Aorta (tissue), 5 donors: ENCODE results near the gene NBAS. TPM values are rescaled to one million over a fixed set of nuclear protein-coding genes. Genes with fewer than 3 reads are reported as not detected.
"Not testable (repeated sequence)": the region's sequence is repeated elsewhere in the genome, so short reads cannot be mapped to it uniquely, and the experiment has no call there.

Source experiments
- ATAC-seq: fragments of 200-7000 bp; cut with Tn5 transposase; one replicate; pipeline ENCODE4 v1.9.1; 2022; ENCODE audit warnings: moderate library complexity; ENCODE audit not compliant: low FRiP score
- DNase-seq, 2 donors: peaks; one replicate each; pipeline ENCODE4 v3.0.0-alpha.2; 2020
- H3K27ac ChIP-seq, 2 donors: one replicate each; pipeline ENCODE4 v1.5.1; 2013; ENCODE audit warnings: low read length in 2 of 2, mild to moderate bottlenecking in 2 of 2, moderate library complexity in 2 of 2, control low read depth in 1 of 2, inconsistent platforms in 1 of 2, low read depth in 1 of 2
- H3K27me3 ChIP-seq, 2 donors: one replicate each; pipeline ENCODE4 v1.6.1; 2013; ENCODE audit warnings: control low read depth in 1 of 2, low read length in 1 of 2, mild to moderate bottlenecking in 1 of 2, moderate library complexity in 1 of 2; ENCODE audit not compliant: insufficient read depth in 2 of 2, control insufficient read depth in 1 of 2
- H3K36me3 ChIP-seq, 2 donors: one replicate each; pipeline ENCODE4 v1.6.1; 2013; ENCODE audit warnings: control low read depth in 1 of 2, low read length in 1 of 2, mild to moderate bottlenecking in 1 of 2; ENCODE audit not compliant: insufficient read depth in 2 of 2, control insufficient read depth in 1 of 2
- H3K4me1 ChIP-seq, 2 donors: one replicate each; pipeline ENCODE4 v1.6.1; 2013; ENCODE audit warnings: low read length in 2 of 2, control low read depth in 1 of 2, mild to moderate bottlenecking in 1 of 2, moderate library complexity in 1 of 2; ENCODE audit not compliant: insufficient read depth in 2 of 2, control insufficient read depth in 1 of 2
- H3K4me3 ChIP-seq, 2 donors: one replicate each; pipeline ENCODE4 v1.5.1; 2013; ENCODE audit warnings: low read length in 2 of 2, control low read depth in 1 of 2, mild to moderate bottlenecking in 1 of 2
- H3K9me3 ChIP-seq: one replicate; pipeline ENCODE4 v1.6.1; 2013; ENCODE audit warnings: mild to moderate bottlenecking, low read length; ENCODE audit not compliant: control insufficient read depth
- WGBS, 2 donors: extraction: QIAGEN DNeasy Blood & Tissue Kit; methylation state at CpG; one replicate each; pipeline ENCODE4 v1.1.7; 2013; 5-methylcytosine and 5-hydroxymethylcytosine counted together
- intact Hi-C, 2 donors: fragments of 100-400 bp; cut with DNase I; formaldehyde crosslinking; loops; one replicate each; pipeline versions ENCODE4 v1.14.2 to v1.15.0; 2022
- polyA plus RNA-seq, 2 donors: library from polyadenylated mRNA; stranded (reverse); fragments of 200-250 nt; gene quantifications; one replicate each; pipeline ENCODE4 v1.2.3, GENCODE V29; 2013
- total RNA-seq, 2 donors: library from RNA; stranded (reverse); fragmentation: NEBNext Ultra II Directional; extraction: Animal tissue kit (Norgen Biotek cat#: 25700); gene quantifications; one replicate each; pipeline ENCODE4 v1.2.1, GENCODE V29; 2021
- donor health status: healthy with polysubstance abuse.
- donor health status: Bipolar disorder and iron deficiency.
- donor health status: DM: no; HTN: no; CAD: no.
- donor health status: DM: no; HTN: no; CAD: no.
- donor health status: DM: yes; HTN: yes; CAD: no.

The NBAS gene
- total and polyA plus RNA-seq, 4 donors = 7.4 to 46.0 (median 33.7) TPM

DNA sequence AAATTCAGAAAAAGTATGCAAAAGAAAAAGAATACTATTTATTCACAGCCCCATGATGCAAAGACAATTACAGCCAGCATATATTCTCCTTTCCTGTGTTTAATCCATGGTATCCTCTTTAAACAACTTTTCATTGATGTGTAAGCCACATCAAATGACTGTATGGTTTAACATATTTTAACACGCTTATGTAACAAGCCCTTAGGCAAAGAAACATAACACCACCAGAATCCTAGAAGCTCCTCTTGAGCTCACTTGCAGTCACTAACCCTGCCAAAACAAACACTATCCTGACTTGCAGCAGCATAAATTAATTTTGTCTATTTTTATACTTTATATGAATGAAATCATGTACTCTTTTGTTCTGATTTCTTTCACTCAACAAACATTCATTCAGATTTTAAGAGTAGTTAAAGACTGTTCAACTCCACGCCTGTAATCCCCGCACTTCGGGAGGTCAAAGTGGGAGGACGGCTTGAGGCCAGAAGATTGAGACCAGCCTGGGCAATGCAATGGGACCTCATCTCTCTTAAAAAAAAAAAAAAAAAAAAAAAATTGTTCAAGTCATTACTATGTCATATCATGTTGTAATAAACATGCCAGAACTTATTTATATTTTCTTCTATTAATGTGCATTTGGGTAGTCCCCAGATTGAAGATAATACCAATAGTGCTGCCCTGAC, 226.3 kb downstream of the NBAS start:
- ATAC-seq = no peak
- no peak for DNase-seq
- H3K9me3 ChIP-seq = no peaks in the 10 kb centered on the region
- no peak overlapping the region for H3K27ac ChIP-seq
- intact Hi-C loops = no loop called here
- WGBS, 2 donors = 82% methylated on average over 5 of the region's 5 CpGs
- H3K36me3 ChIP-seq = peaks cover 0 to 2% of the 10 kb centered on the region in 2 donors
- no peaks in the 10 kb centered on the region for H3K27me3 ChIP-seq
- no peaks in the 10 kb centered on the region for H3K4me1 ChIP-seq
- H3K4me3 ChIP-seq = no peak overlapping the region

- H3K4me3 ChIP-seq = no peak overlapping the region
- no peaks in the 10 kb centered on the region for H3K27me3 ChIP-seq
- DNase-seq (no peak), ATAC-seq (no peak)
- no peaks in the 10 kb centered on the region for H3K4me1 ChIP-seq
- peaks cover 0 to 2% of the 10 kb centered on the region in 2 donors for H3K36me3 ChIP-seq
- WGBS, 2 donors = 90 to 91% methylated on average over 2 of the region's 2 CpGs
- H3K27ac ChIP-seq = no peak overlapping the region
- H3K9me3 ChIP-seq = no peaks in the 10 kb centered on the region
- intact Hi-C loops = no loop called here
Observed at GRCh38 chr2:15331787-15332186, 229.3 kb downstream of the NBAS start.

- H3K9me3 ChIP-seq = no peaks in the 10 kb centered on the region
- DNase-seq = no peak
- H3K4me3 ChIP-seq = no peak overlapping the region
- H3K27me3 ChIP-seq = no peaks in the 10 kb centered on the region
- no peak overlapping the region for H3K27ac ChIP-seq
- H3K4me1 ChIP-seq = no peaks in the 10 kb centered on the region
- H3K36me3 ChIP-seq = peaks cover 2 to 3% of the 10 kb centered on the region in 2 donors
- no peak for ATAC-seq
- WGBS, 2 donors = 92 to 97% methylated on average over 1 of the region's 1 CpG
- intact Hi-C loops = no loop called here
Observed at GRCh38 chr2:15325296-15325695, 235.8 kb downstream of the NBAS start.

GRCh38 chr2:15323227-15323626, 237.9 kb downstream of the NBAS start:
- Histone ChIP-seq H3K27me3 (no peaks in the 10 kb centered on the region), H3K4me1 (no peaks in the 10 kb centered on the region), H3K27ac (no peak overlapping the region), H3K36me3 (peaks cover 0 to 3% of the 10 kb centered on the region in 2 donors), H3K4me3 (no peak overlapping the region), H3K9me3 (no peaks in the 10 kb centered on the region)
- no peak for ATAC-seq
- 94 to 96% methylated on average over 1 of the region's 1 CpG for WGBS, 2 donors
- intact Hi-C loops = no loop called here
- DNase-seq = no peak

DNA sequence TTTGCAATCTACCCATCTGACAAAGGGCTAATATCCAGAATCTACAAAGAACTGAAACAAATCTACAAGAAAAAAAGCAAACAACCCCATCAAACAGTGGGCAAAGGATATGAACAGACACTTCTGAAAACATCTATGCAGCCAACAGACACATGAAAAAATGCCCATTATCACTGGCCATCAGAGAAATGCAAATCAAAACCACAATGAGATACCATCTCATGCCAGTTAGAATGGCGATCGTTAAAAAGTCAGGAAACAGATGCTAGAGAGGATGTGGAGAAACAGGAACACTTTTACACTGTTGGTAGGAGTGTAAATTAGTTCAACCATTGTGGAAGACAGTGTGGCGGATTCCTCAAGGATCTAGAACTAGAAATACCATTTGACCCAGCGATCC, 239.7 kb downstream of the NBAS start:
- H3K27ac ChIP-seq, H3K9me3 ChIP-seq, ATAC-seq, H3K36me3 ChIP-seq, intact Hi-C loops, DNase-seq, H3K27me3 ChIP-seq, H3K4me3 ChIP-seq, H3K4me1 ChIP-seq: not testable (repeated sequence)
- WGBS, 2 donors = 96 to 99% methylated on average over 4 of the region's 4 CpGs

- no peak overlapping the region for H3K4me3 ChIP-seq
- no peak overlapping the region for H3K27ac ChIP-seq
- 91 to 94% methylated on average over 12 of the region's 12 CpGs for WGBS, 2 donors
- H3K36me3 ChIP-seq = peaks cover 0 to 3% of the 10 kb centered on the region in 2 donors
- ATAC-seq (no peak), DNase-seq (no peak)
- no peaks in the 10 kb centered on the region for H3K4me1 ChIP-seq
- no peaks in the 10 kb centered on the region for H3K27me3 ChIP-seq
- H3K9me3 ChIP-seq = no peaks in the 10 kb centered on the region
- intact Hi-C loops = no loop called here
Observed at GRCh38 chr2:15316370-15316814, 244.7 kb downstream of the NBAS start.

GRCh38 chr2:15315411-15315810, 245.7 kb downstream of the NBAS start:
- intact Hi-C loops = no loop called here

GRCh38 chr2:15313657-15314056, 247.5 kb downstream of the NBAS start:
- WGBS, 2 donors = 11 to 18% methylated on average over 1 of the region's 1 CpG
- no peaks in the 10 kb centered on the region for H3K27me3 ChIP-seq
- H3K36me3 ChIP-seq = peaks cover 0 to 3% of the 10 kb centered on the region in 2 donors
- no peak overlapping the region for H3K4me3 ChIP-seq
- no peaks in the 10 kb centered on the region for H3K9me3 ChIP-seq
- intact Hi-C loops = no loop called here
- DNase-seq (no peak), ATAC-seq (no peak)
- no peak overlapping the region for H3K27ac ChIP-seq
- no peaks in the 10 kb centered on the region for H3K4me1 ChIP-seq

More at GRCh38 chr2:15315411-15315810, 245.7 kb downstream of the NBAS start:
- WGBS, 2 donors = 87 to 96% methylated on average over 1 of the region's 1 CpG
- no peak overlapping the region for H3K4me3 ChIP-seq
- H3K27ac ChIP-seq = no peak overlapping the region
- H3K36me3 ChIP-seq = peaks cover 0 to 3% of the 10 kb centered on the region in 2 donors
- H3K27me3 ChIP-seq = no peaks in the 10 kb centered on the region
- H3K9me3 ChIP-seq = no peaks in the 10 kb centered on the region
- ATAC-seq (no peak), DNase-seq (no peak)
- no peaks in the 10 kb centered on the region for H3K4me1 ChIP-seq

GRCh38 chr2:15311926-15312325, 249.2 kb downstream of the NBAS start:
- ATAC-seq (no peak), DNase-seq (no peak)
- 99 to 100% methylated on average over 2 of the region's 2 CpGs for WGBS, 2 donors
- no peak overlapping the region for H3K4me3 ChIP-seq
- no peaks in the 10 kb centered on the region for H3K4me1 ChIP-seq
- no peaks in the 10 kb centered on the region for H3K27me3 ChIP-seq
- H3K36me3 ChIP-seq = peaks cover 0 to 6% of the 10 kb centered on the region in 2 donors
- intact Hi-C loops = no loop called here
- no peak overlapping the region for H3K27ac ChIP-seq
- H3K9me3 ChIP-seq = no peaks in the 10 kb centered on the region
